ENCODE results near the gene PIEZO2.

PIEZO2 gene

DNA sequence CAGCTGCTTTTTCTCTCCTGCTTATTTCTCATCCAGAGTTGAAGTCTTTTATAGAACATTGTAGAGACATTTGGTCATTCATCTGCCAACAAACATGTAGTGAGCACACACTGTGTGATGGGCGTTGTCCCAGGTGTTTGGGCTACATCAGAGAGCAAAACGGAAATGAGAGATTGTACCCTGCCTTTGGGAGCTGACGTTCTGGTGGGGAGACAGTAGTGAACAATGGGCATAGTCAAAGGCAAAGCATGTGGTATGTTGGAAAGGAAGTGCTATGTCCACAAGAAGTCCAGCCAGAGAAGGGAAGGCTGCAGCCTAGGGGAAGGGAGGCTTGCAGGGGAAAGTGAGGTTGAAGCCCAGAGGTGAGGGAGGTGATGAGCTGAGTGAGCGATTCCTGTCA, 78.1 kb downstream of the PIEZO2 start:
- WGBS (ENCODE audit: insufficient coverage): 100% methylated on average over 4 of the region's 4 CpGs
- POLR2A ChIA-PET: no interaction called here
- no peaks in the 10 kb centered on the region for H3K27me3 ChIP-seq (replicated peaks in 2 of 5; ENCODE audit: control insufficient read depth in 4 of 5, insufficient read depth in 5 of 5, low read length in 4 of 5)
- peaks cover 0 to 2% (median 0%) of the 10 kb centered on the region in 5 experiments for H3K9me3 ChIP-seq (ENCODE audit: control extremely low read depth in 1 of 5, control insufficient read depth in 4 of 5, insufficient read depth in 2 of 5, low read depth in 1 of 5, low read length in 4 of 5)
- no peak overlapping the region for H3K4me3 ChIP-seq (ENCODE audit: control insufficient read depth in 1 of 7, extremely low read depth in 1 of 7, insufficient read depth in 4 of 7, low read depth in 2 of 7, low read length in 6 of 7)
- DNase-seq: no peak
- no peaks in the 10 kb centered on the region for H3K36me3 ChIP-seq (ENCODE audit: control insufficient read depth in 4 of 4, insufficient read depth in 4 of 4, low read length in 3 of 4)
- CTCF ChIA-PET: no interaction called here
- no peaks in the 10 kb centered on the region for H3K4me1 ChIP-seq (ENCODE audit: control extremely low read depth in 1 of 4, control insufficient read depth in 4 of 4, insufficient read depth in 4 of 4, low read length in 3 of 4)
- no peak overlapping the region for H3K27ac ChIP-seq (ENCODE audit: insufficient read depth in 1 of 2, low read depth in 1 of 2, low read length in 2 of 2, poor library complexity in 1 of 2, severe bottlenecking in 2 of 2)

DNA sequence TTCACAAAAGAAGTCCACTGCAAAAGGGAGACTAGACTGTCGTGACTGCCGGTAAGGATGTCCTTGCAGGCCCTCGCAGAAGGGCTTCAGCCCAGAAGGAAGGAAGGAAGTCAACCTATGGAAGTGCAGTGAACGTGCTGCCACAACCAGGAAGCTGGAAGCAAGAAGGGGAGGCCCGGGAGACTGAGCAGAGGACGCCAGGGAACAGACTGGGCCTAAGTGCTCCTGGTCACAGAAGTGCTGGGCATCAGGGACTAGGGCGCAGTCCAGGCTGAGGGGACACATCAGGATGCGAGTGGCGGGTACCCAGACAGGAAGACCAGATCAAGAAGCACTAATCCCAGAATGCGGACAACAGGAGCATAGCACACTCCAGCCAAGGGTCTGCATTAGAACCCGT, 78.8 kb downstream of the PIEZO2 start:
- no peak overlapping the region for H3K4me3 ChIP-seq (ENCODE audit: control insufficient read depth in 1 of 7, extremely low read depth in 1 of 7, insufficient read depth in 4 of 7, low read depth in 2 of 7, low read length in 6 of 7)
- CTCF ChIA-PET: no interaction called here
- POLR2A ChIA-PET: no interaction called here

DNA sequence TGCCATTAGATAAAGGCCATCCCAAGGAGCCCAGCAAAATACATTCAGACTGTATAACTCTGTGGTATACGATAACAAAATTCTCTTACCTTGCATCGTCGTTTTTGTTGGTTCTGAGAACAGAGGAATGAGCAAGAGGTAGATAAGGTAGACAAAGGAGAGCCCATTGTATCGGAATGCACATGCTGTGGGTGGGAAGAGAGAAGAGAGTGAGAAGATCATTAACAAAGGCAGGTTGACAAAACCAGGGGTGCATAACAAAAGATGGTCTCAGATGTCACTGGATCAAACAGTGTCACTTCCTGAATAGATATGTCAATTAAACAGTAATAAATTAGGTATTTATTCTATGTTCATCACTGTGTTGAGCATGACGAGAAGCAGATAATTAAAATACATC, 83.3 kb downstream of the PIEZO2 start:
- Histone ChIP-seq H3K27ac (ENCODE audit: insufficient read depth in 1 of 2, low read depth in 1 of 2, low read length in 2 of 2, poor library complexity in 1 of 2, severe bottlenecking in 2 of 2) (no peak overlapping the region), H3K36me3 (ENCODE audit: control insufficient read depth in 4 of 4, insufficient read depth in 4 of 4, low read length in 3 of 4) (no peaks in the 10 kb centered on the region), H3K4me1 (ENCODE audit: control extremely low read depth in 1 of 4, control insufficient read depth in 4 of 4, insufficient read depth in 4 of 4, low read length in 3 of 4) (no peaks in the 10 kb centered on the region), H3K27me3 (replicated peaks in 2 of 5; ENCODE audit: control insufficient read depth in 4 of 5, insufficient read depth in 5 of 5, low read length in 4 of 5) (no peaks in the 10 kb centered on the region), H3K4me3 (ENCODE audit: control insufficient read depth in 1 of 7, extremely low read depth in 1 of 7, insufficient read depth in 4 of 7, low read depth in 2 of 7, low read length in 6 of 7) (no peak overlapping the region), H3K9me3 (ENCODE audit: control extremely low read depth in 1 of 5, control insufficient read depth in 4 of 5, insufficient read depth in 2 of 5, low read depth in 1 of 5, low read length in 4 of 5) (peaks cover 0 to 2% (median 0%) of the 10 kb centered on the region in 5 experiments)
- WGBS (ENCODE audit: insufficient coverage): 91% methylated on average over 4 of the region's 5 CpGs
- no peak for DNase-seq
- CTCF ChIA-PET: no interaction called here
- POLR2A ChIA-PET: no interaction called here

More for the DNA sequence above, 78.8 kb downstream of the PIEZO2 start:
- WGBS (ENCODE audit: insufficient coverage): 81% methylated on average over 7 of the region's 11 CpGs
- no peak overlapping the region for H3K27ac ChIP-seq (ENCODE audit: insufficient read depth in 1 of 2, low read depth in 1 of 2, low read length in 2 of 2, poor library complexity in 1 of 2, severe bottlenecking in 2 of 2)
- H3K9me3 ChIP-seq (ENCODE audit: control extremely low read depth in 1 of 5, control insufficient read depth in 4 of 5, insufficient read depth in 2 of 5, low read depth in 1 of 5, low read length in 4 of 5): peaks cover 0 to 2% (median 0%) of the 10 kb centered on the region in 5 experiments
- no peaks in the 10 kb centered on the region for H3K27me3 ChIP-seq (replicated peaks in 2 of 5; ENCODE audit: control insufficient read depth in 4 of 5, insufficient read depth in 5 of 5, low read length in 4 of 5)
- no peaks in the 10 kb centered on the region for H3K36me3 ChIP-seq (ENCODE audit: control insufficient read depth in 4 of 4, insufficient read depth in 4 of 4, low read length in 3 of 4)
- no peak for DNase-seq
- no peaks in the 10 kb centered on the region for H3K4me1 ChIP-seq (ENCODE audit: control extremely low read depth in 1 of 4, control insufficient read depth in 4 of 4, insufficient read depth in 4 of 4, low read length in 3 of 4)

DNA sequence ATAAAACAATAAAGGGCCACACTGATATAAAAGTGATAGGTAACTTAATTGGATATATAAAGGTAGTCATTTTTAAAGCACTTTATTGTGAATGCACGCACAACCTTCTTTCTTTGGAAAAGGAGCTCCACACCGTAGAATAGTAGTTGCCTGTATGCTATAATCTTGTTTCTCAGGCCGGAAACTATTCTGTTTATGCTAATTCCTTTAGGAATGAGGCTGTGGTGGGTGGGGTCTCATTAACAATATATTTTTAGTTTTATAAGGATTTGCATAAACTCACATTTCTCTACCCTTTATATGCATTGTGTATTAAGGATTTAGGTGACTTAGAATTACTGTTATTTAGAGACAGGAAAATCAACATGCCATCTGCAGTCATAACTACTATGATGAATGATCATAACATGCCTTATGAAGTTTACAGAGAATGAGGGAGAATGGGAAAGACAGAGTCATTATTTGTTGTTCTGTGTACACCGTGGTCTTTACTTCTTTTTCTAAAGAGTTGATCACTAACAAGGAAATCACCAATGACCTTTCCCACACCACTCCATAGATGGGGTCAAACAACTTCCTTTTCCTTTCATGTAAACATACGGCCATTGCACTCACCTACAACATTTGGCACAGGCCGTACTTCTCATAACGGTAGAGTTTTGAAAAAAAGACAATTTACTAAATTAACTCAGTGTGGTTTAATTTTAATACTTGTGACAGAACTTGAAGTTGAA, 84.5 kb downstream of the PIEZO2 start:
- H3K27ac ChIP-seq (ENCODE audit: insufficient read depth in 1 of 2, low read depth in 1 of 2, low read length in 2 of 2, poor library complexity in 1 of 2, severe bottlenecking in 2 of 2): no peak overlapping the region
- ChIA-PET CTCF (no interaction called here), POLR2A (no interaction called here)
- H3K27me3 ChIP-seq (replicated peaks in 2 of 5; ENCODE audit: control insufficient read depth in 4 of 5, insufficient read depth in 5 of 5, low read length in 4 of 5): no peaks in the 10 kb centered on the region
- 80% methylated on average over 2 of the region's 7 CpGs for WGBS (ENCODE audit: insufficient coverage)
- H3K4me3 ChIP-seq (ENCODE audit: control insufficient read depth in 1 of 7, extremely low read depth in 1 of 7, insufficient read depth in 4 of 7, low read depth in 2 of 7, low read length in 6 of 7): no peak overlapping the region
- H3K36me3 ChIP-seq (ENCODE audit: control insufficient read depth in 4 of 4, insufficient read depth in 4 of 4, low read length in 3 of 4): no peaks in the 10 kb centered on the region
- no peaks in the 10 kb centered on the region for H3K4me1 ChIP-seq (ENCODE audit: control extremely low read depth in 1 of 4, control insufficient read depth in 4 of 4, insufficient read depth in 4 of 4, low read length in 3 of 4)
- DNase-seq: no peak
- peaks cover 0 to 2% (median 0%) of the 10 kb centered on the region in 5 experiments for H3K9me3 ChIP-seq (ENCODE audit: control extremely low read depth in 1 of 5, control insufficient read depth in 4 of 5, insufficient read depth in 2 of 5, low read depth in 1 of 5, low read length in 4 of 5)

DNA sequence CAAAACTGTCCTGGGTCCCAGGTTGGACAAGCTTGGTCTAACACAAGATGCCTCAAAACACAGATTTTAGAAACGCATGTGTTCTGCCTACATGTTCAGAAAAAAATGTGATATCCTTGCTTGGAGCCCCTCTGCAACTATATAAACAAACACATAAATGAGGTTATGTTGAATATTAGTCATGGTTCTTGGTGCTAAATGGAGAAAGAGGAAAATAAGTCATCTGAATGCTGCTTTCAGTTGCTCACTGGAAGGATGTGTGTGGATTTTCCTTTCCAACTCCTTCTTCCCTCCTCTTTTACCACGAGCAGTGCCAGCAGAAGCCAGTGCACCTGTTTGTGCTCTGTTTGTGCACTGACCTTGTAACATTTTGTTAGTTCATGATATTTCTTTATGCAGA, 85.3 kb downstream of the PIEZO2 start:
- POLR2A ChIA-PET: no interaction called here
- Histone ChIP-seq H3K27ac (ENCODE audit: insufficient read depth in 1 of 2, low read depth in 1 of 2, low read length in 2 of 2, poor library complexity in 1 of 2, severe bottlenecking in 2 of 2) (no peak overlapping the region), H3K4me1 (ENCODE audit: control extremely low read depth in 1 of 4, control insufficient read depth in 4 of 4, insufficient read depth in 4 of 4, low read length in 3 of 4) (no peaks in the 10 kb centered on the region), H3K27me3 (replicated peaks in 2 of 5; ENCODE audit: control insufficient read depth in 4 of 5, insufficient read depth in 5 of 5, low read length in 4 of 5) (no peaks in the 10 kb centered on the region), H3K4me3 (ENCODE audit: control insufficient read depth in 1 of 7, extremely low read depth in 1 of 7, insufficient read depth in 4 of 7, low read depth in 2 of 7, low read length in 6 of 7) (no peak overlapping the region), H3K36me3 (ENCODE audit: control insufficient read depth in 4 of 4, insufficient read depth in 4 of 4, low read length in 3 of 4) (no peaks in the 10 kb centered on the region), H3K9me3 (ENCODE audit: control extremely low read depth in 1 of 5, control insufficient read depth in 4 of 5, insufficient read depth in 2 of 5, low read depth in 1 of 5, low read length in 4 of 5) (peaks cover 0 to 2% (median 0%) of the 10 kb centered on the region in 5 experiments)
- WGBS (ENCODE audit: insufficient coverage): no CpG with 5 or more reads among the region's 2 CpGs
- CTCF ChIA-PET: interaction anchor here (0.6 kb wide), 1 partner anchor 296 kb away, joined by 3 read pairs; no protein-coding TSS in a partner anchor
- no peak for DNase-seq

DNA sequence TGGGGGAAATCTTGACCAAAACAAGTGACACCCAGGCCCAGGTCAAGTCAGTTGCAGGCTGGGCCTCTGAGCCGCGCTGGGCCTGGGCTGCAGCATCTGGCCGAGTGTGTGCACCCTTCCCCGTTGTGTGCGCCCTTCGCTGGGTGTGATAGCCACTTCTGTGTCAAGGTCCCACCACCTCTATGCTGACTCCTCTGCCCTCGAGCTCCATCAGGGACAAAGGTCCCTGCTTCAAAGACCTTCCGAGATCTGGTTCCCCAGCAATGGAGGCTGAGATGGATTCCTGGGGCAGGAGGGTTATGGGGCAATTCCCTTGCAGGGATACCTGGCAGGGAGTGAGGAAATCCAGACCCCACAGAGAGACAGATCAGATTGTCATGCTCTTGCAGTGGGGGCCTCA, 93.6 kb downstream of the PIEZO2 start:
- 100% methylated on average over 8 of the region's 8 CpGs for WGBS (ENCODE audit: insufficient coverage)
- Histone ChIP-seq H3K4me1 (ENCODE audit: control extremely low read depth in 1 of 4, control insufficient read depth in 4 of 4, insufficient read depth in 4 of 4, low read length in 3 of 4) (no peaks in the 10 kb centered on the region), H3K27ac (ENCODE audit: insufficient read depth in 1 of 2, low read depth in 1 of 2, low read length in 2 of 2, poor library complexity in 1 of 2, severe bottlenecking in 2 of 2) (no peak overlapping the region), H3K27me3 (replicated peaks in 2 of 5; ENCODE audit: control insufficient read depth in 4 of 5, insufficient read depth in 5 of 5, low read length in 4 of 5) (no peaks in the 10 kb centered on the region), H3K36me3 (ENCODE audit: control insufficient read depth in 4 of 4, insufficient read depth in 4 of 4, low read length in 3 of 4) (no peaks in the 10 kb centered on the region), H3K9me3 (ENCODE audit: control extremely low read depth in 1 of 5, control insufficient read depth in 4 of 5, insufficient read depth in 2 of 5, low read depth in 1 of 5, low read length in 4 of 5) (no peaks in the 10 kb centered on the region), H3K4me3 (ENCODE audit: control insufficient read depth in 1 of 7, extremely low read depth in 1 of 7, insufficient read depth in 4 of 7, low read depth in 2 of 7, low read length in 6 of 7) (no peak overlapping the region)
- POLR2A ChIA-PET: no interaction called here
- no peak for DNase-seq
- CTCF ChIA-PET: no interaction called here

DNA sequence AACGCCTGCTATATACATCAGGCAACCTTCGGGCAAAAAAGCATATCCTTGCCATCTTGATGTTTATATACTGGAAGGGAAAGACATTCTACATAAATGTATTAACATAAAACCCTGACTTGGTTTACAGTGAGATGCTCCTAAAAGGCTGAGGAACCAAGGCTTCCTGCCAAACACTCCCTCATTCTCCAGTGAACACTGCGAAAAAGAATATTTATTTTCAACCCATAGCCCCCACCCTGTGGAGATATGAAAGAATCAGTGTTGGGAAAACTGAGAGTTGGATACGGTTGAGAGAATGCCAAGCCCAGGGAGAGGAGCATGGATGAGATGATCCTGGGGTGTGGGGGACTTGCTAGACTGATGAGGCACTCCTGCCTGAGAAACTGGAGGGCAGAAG, 94.9 kb downstream of the PIEZO2 start:
- no peak for DNase-seq
- Histone ChIP-seq H3K27me3 (replicated peaks in 2 of 5; ENCODE audit: control insufficient read depth in 4 of 5, insufficient read depth in 5 of 5, low read length in 4 of 5) (no peaks in the 10 kb centered on the region), H3K9me3 (ENCODE audit: control extremely low read depth in 1 of 5, control insufficient read depth in 4 of 5, insufficient read depth in 2 of 5, low read depth in 1 of 5, low read length in 4 of 5) (no peaks in the 10 kb centered on the region), H3K27ac (ENCODE audit: insufficient read depth in 1 of 2, low read depth in 1 of 2, low read length in 2 of 2, poor library complexity in 1 of 2, severe bottlenecking in 2 of 2) (no peak overlapping the region), H3K4me1 (ENCODE audit: control extremely low read depth in 1 of 4, control insufficient read depth in 4 of 4, insufficient read depth in 4 of 4, low read length in 3 of 4) (no peaks in the 10 kb centered on the region), H3K36me3 (ENCODE audit: control insufficient read depth in 4 of 4, insufficient read depth in 4 of 4, low read length in 3 of 4) (no peaks in the 10 kb centered on the region), H3K4me3 (ENCODE audit: control insufficient read depth in 1 of 7, extremely low read depth in 1 of 7, insufficient read depth in 4 of 7, low read depth in 2 of 7, low read length in 6 of 7) (no peak overlapping the region)
- CTCF ChIA-PET: no interaction called here
- 100% methylated on average over 1 of the region's 4 CpGs for WGBS (ENCODE audit: insufficient coverage)
- POLR2A ChIA-PET: no interaction called here
